ENCODE data around the gene EXPH5. TPM values are rescaled to one million over a fixed set of nuclear protein-coding genes. Genes with fewer than 3 reads are reported as not detected.

Gene EXPH5
- total RNA-seq, 4 donors from 2014 or later = 0.26 to 9.5 (median 4.5) TPM

- intact Hi-C loops (cut with DNase I; ENCODE audit: low total_unique reads) = no loop called here
- Histone ChIP-seq H3K27ac (no peak overlapping the region), H3K4me3 (no peak overlapping the region), H3K27me3 (no peaks in the 10 kb centered on the region), H3K4me1 (no peaks in the 10 kb centered on the region), H3K36me3 (no peaks in the 10 kb centered on the region), H3K9me3 (no peaks in the 10 kb centered on the region)
- TF ChIP-seq POLR2A (IDR thresholded peaks at IDR 0.05) = no peak
- DNase-seq = no peak
These were observed 22.6 kb downstream of the EXPH5 start for GRCh38 chr11:108571001-108571400.

GRCh38 chr11:108569896-108570295 is 23.7 kb downstream of the EXPH5 start:
- H3K27me3 ChIP-seq = no peaks in the 10 kb centered on the region
- TF ChIP-seq POLR2A (IDR thresholded peaks at IDR 0.05) (no peak), CTCF (IDR thresholded peaks at IDR 0.05) (no peak)
- H3K36me3 ChIP-seq = no peaks in the 10 kb centered on the region
- H3K9me3 ChIP-seq = no peaks in the 10 kb centered on the region
- H3K4me1 ChIP-seq = no peaks in the 10 kb centered on the region
- H3K27ac ChIP-seq = no peak overlapping the region
- no peak overlapping the region for H3K4me3 ChIP-seq
- DNase-seq = no peak
- intact Hi-C loops (cut with DNase I; ENCODE audit: low total_unique reads) = no loop called here

GRCh38 chr11:108568195-108568858 is 25.2 kb downstream of the EXPH5 start:
- H3K4me3 ChIP-seq = no peak overlapping the region
- intact Hi-C loops (cut with DNase I; ENCODE audit: low total_unique reads) = no loop called here

GRCh38 chr11:108565653-108566052 is 27.9 kb downstream of the EXPH5 start:
- Histone ChIP-seq H3K4me1 (no peaks in the 10 kb centered on the region), H3K36me3 (no peaks in the 10 kb centered on the region), H3K9me3 (no peaks in the 10 kb centered on the region), H3K27me3 (no peaks in the 10 kb centered on the region), H3K4me3 (no peak overlapping the region), H3K27ac (no peak overlapping the region)
- DNase-seq = no peak
- no peak for TF ChIP-seq POLR2A (IDR thresholded peaks at IDR 0.05)
- no peak for TF ChIP-seq CTCF (IDR thresholded peaks at IDR 0.05)
- intact Hi-C loops (cut with DNase I; ENCODE audit: low total_unique reads) = no loop called here

More at GRCh38 chr11:108568195-108568858, 25.2 kb downstream of the EXPH5 start:
- Histone ChIP-seq H3K36me3 (no peaks in the 10 kb centered on the region), H3K4me1 (no peaks in the 10 kb centered on the region), H3K9me3 (no peaks in the 10 kb centered on the region), H3K27me3 (no peaks in the 10 kb centered on the region), H3K27ac (no peak overlapping the region)
- TF ChIP-seq CTCF (IDR thresholded peaks at IDR 0.05) = no peak
- DNase-seq = peak in 1 of 2 donors; percentile 34

- no peaks in the 10 kb centered on the region for H3K36me3 ChIP-seq
- TF ChIP-seq CTCF (IDR thresholded peaks at IDR 0.05) = no peak
- intact Hi-C loops (cut with DNase I; ENCODE audit: low total_unique reads) = no loop called here
- H3K4me1 ChIP-seq = no peaks in the 10 kb centered on the region
- no peaks in the 10 kb centered on the region for H3K9me3 ChIP-seq
- no peaks in the 10 kb centered on the region for H3K27me3 ChIP-seq
- no peak for DNase-seq
- no peak overlapping the region for H3K4me3 ChIP-seq
- no peak overlapping the region for H3K27ac ChIP-seq
These were observed 30.6 kb downstream of the EXPH5 start for GRCh38 chr11:108562746-108563581.

Measured in uterus (tissue), 4 donors.